ENCODE results near the gene STK24.

The STK24 gene

DNA sequence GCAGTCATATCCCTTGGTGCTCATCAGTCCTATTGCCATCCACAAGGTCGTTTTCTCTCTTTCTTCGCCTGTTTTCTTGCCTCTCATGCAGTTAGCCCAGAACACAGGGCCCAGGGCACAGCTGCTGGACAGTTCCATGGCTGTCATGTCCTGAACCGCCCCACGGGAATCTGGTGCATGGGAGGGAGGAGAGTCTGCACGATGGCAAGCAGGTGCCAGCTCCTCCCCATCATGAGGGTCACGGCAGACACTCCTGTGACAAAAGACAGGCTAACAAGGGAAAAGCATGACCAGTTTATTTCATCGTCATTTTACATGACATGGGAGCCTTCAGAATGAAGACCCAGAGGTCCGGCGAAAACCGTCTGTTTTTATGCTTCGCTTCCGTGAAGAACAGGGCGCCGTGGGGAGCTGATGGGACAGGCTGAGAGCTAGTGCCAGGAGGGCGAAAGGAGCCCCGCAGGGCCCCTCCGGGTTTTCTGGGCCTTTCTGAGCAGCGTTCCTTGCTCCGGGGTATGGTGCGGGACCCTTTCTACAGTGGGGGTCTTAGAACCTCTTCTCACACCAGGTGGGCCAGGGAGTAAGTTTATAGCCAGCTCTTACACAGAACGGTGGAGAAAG is 135.7 kb downstream of the STK24 start:
- TF ChIP-seq, protein P1, sequence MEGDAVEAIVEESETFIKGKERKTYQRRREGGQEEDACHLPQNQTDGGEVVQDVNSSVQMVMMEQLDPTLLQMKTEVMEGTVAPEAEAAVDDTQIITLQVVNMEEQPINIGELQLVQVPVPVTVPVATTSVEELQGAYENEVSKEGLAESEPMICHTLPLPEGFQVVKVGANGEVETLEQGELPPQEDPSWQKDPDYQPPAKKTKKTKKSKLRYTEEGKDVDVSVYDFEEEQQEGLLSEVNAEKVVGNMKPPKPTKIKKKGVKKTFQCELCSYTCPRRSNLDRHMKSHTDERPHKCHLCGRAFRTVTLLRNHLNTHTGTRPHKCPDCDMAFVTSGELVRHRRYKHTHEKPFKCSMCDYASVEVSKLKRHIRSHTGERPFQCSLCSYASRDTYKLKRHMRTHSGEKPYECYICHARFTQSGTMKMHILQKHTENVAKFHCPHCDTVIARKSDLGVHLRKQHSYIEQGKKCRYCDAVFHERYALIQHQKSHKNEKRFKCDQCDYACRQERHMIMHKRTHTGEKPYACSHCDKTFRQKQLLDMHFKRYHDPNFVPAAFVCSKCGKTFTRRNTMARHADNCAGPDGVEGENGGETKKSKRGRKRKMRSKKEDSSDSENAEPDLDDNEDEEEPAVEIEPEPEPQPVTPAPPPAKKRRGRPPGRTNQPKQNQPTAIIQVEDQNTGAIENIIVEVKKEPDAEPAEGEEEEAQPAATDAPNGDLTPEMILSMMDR (IDR thresholded peaks at IDR 0.05; ENCODE audit: insufficient read depth, low read length, missing control alignments): no peak
- CTCF ChIA-PET: interaction anchor here (1.1 to 1.8 kb wide), 4 partner anchors 9 to 337 kb away, joined by 3 to 4 read pairs (median 4); no protein-coding TSS in a partner anchor
- POLR2A ChIA-PET: no interaction called here
- H3K4me3 ChIP-seq (ENCODE audit: low read depth, low read length): no peak overlapping the region
- no peak for DNase-seq (ENCODE audit: low read depth, low spot score)

DNA sequence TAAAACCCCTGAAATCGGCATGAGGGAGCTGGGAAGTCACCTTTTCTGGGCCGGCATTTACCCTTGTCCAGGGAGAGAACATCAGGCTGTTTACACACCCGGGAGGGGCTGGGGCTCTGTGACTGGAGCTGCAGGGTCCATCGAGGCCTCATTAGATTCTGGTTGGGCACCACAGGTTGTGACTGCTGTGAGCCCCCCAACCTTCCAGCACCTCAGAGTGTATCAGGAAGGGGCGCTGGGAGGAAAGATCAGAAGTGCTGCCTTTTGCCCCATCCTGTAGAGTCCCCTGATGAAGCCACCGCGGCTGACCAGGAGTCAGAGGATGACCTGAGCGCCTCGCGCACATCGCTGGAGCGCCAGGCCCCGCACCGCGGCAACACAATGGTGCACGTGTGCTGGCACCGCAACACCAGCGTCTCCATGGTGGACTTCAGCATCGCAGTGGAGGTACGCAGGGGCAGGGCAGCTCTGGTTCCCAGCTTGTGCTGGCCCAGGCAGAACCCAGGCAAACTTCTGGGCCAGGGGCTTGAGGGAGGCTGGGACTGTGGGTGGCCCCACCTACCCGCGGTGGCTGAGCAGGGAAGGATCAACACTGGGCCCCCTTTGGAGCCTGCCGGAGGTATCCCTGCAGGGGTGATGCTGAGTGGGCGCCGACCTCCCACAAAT is 136.4 kb downstream of the STK24 start:
- TF ChIP-seq, protein P1 (IDR thresholded peaks at IDR 0.05; ENCODE audit: insufficient read depth, low read length, missing control alignments): no peak

DNA sequence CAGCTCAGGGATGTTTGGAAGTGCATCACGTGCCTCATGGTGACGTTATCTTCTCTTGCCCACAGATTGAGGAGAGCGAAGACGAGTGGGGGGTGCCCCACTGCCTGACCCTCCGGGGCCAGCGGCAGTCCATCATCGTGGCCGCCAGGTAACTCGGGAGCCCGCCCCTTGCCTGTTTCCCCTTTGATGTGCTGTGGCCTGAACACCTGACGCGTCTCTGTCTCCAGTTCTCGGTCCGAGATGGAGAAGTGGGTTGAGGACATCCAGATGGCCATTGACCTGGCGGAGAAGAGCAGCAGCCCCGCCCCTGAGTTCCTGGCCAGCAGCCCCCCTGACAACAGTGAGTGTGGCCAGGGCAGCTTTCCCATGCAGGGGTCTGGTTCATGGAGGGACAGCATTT is 137.0 kb downstream of the STK24 start:
- H3K4me3 ChIP-seq (ENCODE audit: low read depth, low read length): no peak overlapping the region
- ChIA-PET CTCF (interaction anchor here (1.2 to 1.5 kb wide), 3 partner anchors 8 to 33 kb away, joined by 3 to 6 read pairs (median 4); no protein-coding TSS in a partner anchor), POLR2A (no interaction called here)
- no peak for DNase-seq (ENCODE audit: low read depth, low spot score)
- TF ChIP-seq, protein P1 (IDR thresholded peaks at IDR 0.05; ENCODE audit: insufficient read depth, low read length, missing control alignments): no peak

More for the DNA sequence above, 136.4 kb downstream of the STK24 start:
- no peak for DNase-seq (ENCODE audit: low read depth, low spot score)
- ChIA-PET POLR2A (no interaction called here), CTCF (interaction anchor here (1.2 to 1.8 kb wide), 5 partner anchors 8 to 212 kb away, joined by 3 to 6 read pairs (median 4); no protein-coding TSS in a partner anchor)
- H3K4me3 ChIP-seq (ENCODE audit: low read depth, low read length): no peak overlapping the region

DNA sequence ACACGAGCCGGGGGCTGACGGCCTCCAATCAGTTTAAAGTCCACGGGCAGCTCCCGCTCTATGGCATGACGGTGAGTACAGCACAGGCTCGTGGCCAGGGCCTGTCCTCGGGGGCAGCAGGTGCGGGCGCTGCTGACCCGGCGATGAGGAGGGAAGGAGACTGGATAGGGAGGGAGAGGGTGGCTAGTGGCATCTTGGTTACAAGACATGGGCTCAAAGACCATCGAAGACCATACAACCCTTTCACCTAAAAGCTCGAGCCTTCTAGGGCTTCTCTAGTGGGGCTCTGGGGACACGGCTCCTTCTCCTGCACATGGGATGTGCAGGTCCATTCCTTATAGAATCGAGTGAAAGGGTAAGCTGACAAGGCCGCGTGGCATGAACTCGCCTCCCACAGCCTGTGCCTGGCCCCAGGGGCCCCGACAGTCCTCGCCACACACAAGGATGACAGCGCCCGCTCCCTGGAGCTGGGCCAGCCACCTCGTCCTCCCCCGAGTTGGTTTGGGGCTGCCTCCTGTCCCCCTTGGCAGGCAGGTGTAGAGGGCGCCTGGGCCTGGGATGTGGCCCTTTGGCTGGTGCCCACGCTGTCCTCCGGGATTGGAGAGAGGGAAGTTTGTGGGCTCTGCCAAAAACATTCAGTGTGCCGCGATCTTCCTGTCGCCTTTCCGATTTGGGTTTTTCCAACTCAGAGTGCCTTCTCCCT is 137.6 kb downstream of the STK24 start:
- DNase-seq (ENCODE audit: low read depth, low spot score): no peak
- H3K4me3 ChIP-seq (ENCODE audit: low read depth, low read length): no peak overlapping the region
- POLR2A ChIA-PET: no interaction called here
- CTCF ChIA-PET: interaction anchor here (1.2 to 1.5 kb wide), 3 partner anchors 9 to 32 kb away, joined by 3 to 6 read pairs (median 4); no protein-coding TSS in a partner anchor
- TF ChIP-seq, protein P1 (IDR thresholded peaks at IDR 0.05; ENCODE audit: insufficient read depth, low read length, missing control alignments): no peak

DNA sequence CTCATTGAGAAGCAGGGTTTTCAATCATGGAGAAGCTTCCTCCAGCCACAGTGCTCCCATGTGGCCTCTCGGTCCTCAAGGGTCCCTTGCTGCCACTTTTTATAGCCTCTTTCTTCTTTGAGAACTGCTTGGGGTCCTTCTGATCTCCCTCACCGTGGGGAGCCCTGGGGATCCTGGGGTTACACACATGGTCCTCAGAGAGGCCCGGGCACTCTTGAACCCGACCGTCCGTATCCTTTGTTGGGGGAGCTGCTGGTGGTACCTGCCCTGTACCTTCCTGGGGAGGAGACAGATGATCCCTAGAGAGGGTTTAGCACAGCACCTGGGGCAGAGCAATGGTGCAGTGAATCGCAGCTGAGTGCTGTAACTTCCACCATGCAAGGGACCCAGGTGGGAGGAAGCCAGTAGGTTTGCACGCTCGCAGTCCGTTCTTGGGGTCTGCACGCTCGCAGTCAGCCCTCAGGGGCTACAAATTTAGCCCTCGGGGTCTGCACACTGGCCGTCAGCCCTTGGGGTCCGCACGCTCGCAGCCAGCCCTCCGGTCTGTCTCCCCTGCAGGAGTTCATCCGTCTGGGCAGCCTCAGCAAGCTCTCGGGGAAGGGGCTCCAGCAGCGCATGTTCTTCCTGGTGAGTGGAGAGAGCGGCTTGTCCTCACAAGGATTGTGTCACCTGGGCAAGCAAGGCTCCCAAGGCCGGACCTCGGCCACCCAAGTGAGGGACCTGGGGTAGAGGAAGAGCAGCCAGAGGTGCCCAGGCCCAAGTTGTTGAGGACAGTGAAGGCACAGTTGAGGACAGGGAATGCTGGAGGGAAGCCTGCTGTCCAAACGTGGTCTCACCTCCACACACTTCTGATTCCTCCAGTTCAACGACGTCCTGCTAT is 138.4 kb downstream of the STK24 start:
- ChIA-PET POLR2A (no interaction called here), CTCF (interaction anchor here (0.7 to 2.6 kb wide), 2 partner anchors 7 to 405 kb away, joined by 3 to 14 read pairs; no protein-coding TSS in a partner anchor)
- H3K4me3 ChIP-seq (ENCODE audit: low read depth, low read length): no peak overlapping the region
- no peak for DNase-seq (ENCODE audit: low read depth, low spot score)
- TF ChIP-seq, protein P1 (IDR thresholded peaks at IDR 0.05; ENCODE audit: insufficient read depth, low read length, missing control alignments): no peak
